HG03439 (cell line): ENCODE results near the gene TMEM59.
"Not testable (repeated sequence)": the region's sequence is repeated elsewhere in the genome, so short reads cannot be mapped to it uniquely, and the experiment has no call there.

Experiments
- ATAC-seq: cut with Tn5 transposase; IDR thresholded peaks from one replicate; pipeline ENCODE4 v1.9.1; 2021; ENCODE audit warnings: mild to moderate bottlenecking, moderate library complexity; ENCODE audit not compliant: unreplicated experiment

Gene TMEM59

GRCh38 chr1:54053745-54054437, 887 bp upstream of the TMEM59 start:
- no peak for ATAC-seq

GRCh38 chr1:54052431-54052933, 522 bp downstream of the TMEM59 start:
- ATAC-seq = peak; percentile 17

- no peak for ATAC-seq
These were observed 1.0 kb downstream of the TMEM59 start for GRCh38 chr1:54051933-54052430.

- not testable (repeated sequence) for ATAC-seq
These were observed 2.6 kb downstream of the TMEM59 start for GRCh38 chr1:54050435-54050834.

GRCh38 chr1:54047384-54048305, 5.4 kb downstream of the TMEM59 start:
- no peak for ATAC-seq

- no peak for ATAC-seq
These were observed 6.2 kb downstream of the TMEM59 start for GRCh38 chr1:54046671-54047383.

- no peak for ATAC-seq
These were observed 7.5 kb downstream of the TMEM59 start for GRCh38 chr1:54045496-54045895.

- no peak for ATAC-seq
These were observed 11.2 kb downstream of the TMEM59 start for GRCh38 chr1:54041806-54042205.

- ATAC-seq = no peak
These were observed 15.5 kb downstream of the TMEM59 start for GRCh38 chr1:54037476-54037875.

GRCh38 chr1:54028306-54029251, 24.4 kb downstream of the TMEM59 start:
- no peak for ATAC-seq

- ATAC-seq = no peak
These were observed 25.2 kb downstream of the TMEM59 start for GRCh38 chr1:54027848-54028247.

- ATAC-seq = not testable (repeated sequence)
These were observed 28.2 kb downstream of the TMEM59 start for GRCh38 chr1:54024811-54025210.

GRCh38 chr1:54024358-54024757, 28.6 kb downstream of the TMEM59 start:
- ATAC-seq = no peak

- not testable (repeated sequence) for ATAC-seq
These were observed 33.3 kb downstream of the TMEM59 start for GRCh38 chr1:54019562-54020176.

- ATAC-seq = no peak
These were observed 34.4 kb downstream of the TMEM59 start for GRCh38 chr1:54018635-54019034.

GRCh38 chr1:54017979-54018378, 35.0 kb downstream of the TMEM59 start, which contains the start of gene LDLRAD1:
Gene LDLRAD1 (minus strand): TSS chr1:54018186. CDS start chr1:54018112, 74 bp downstream.
- ATAC-seq = no peak

- ATAC-seq = no peak
These were observed 36.4 kb downstream of the TMEM59 start for GRCh38 chr1:54016343-54017282.

GRCh38 chr1:54014009-54014629, 38.9 kb downstream of the TMEM59 start:
- no peak for ATAC-seq
